Activated CD4-positive, alpha-beta T cell treated with anti-CD3 and anti-CD28 coated beads for 36 hours (primary cell): ENCODE measurements around the gene STRN3. TPM values are rescaled to one million over a fixed set of nuclear protein-coding genes. Genes with fewer than 3 reads are reported as not detected.
"Not testable (repeated sequence)": the region's sequence is repeated elsewhere in the genome, so short reads cannot be mapped to it uniquely, and the experiment has no call there.

ENCODE experiments used
- ATAC-seq: fragments of 200-7000 bp; cut with Tn5 transposase; one replicate; pipeline ENCODE4 v1.10.0; 2021; ENCODE audit warnings: mild to moderate bottlenecking, moderate library complexity
- CTCF ChIA-PET: fragments of 350-600 bp; sonication (Branson Sonifier 250); formaldehyde crosslinking; loops from one replicate; lab custom pipeline; 2021; ENCODE audit warnings: antibody characterized with exemption; lab: Charles Lee
- POLR2A ChIA-PET: fragments of 350-600 bp; sonication (Branson Sonifier 250); formaldehyde crosslinking; loops from one replicate; lab custom pipeline; 2021; ENCODE audit warnings: antibody characterized with exemption, inconsistent platforms; lab: Charles Lee
- DNase-seq: peaks from one replicate; pipeline ENCODE4 v3.0.0-alpha.2; 2020
- H3K27ac Mint-ChIP-seq: one replicate; pipeline ENCODE4 v1.8.0; 2021; ENCODE audit warnings: mixed read lengths
- H3K27me3 Mint-ChIP-seq: one replicate; pipeline ENCODE4 v1.8.0; 2021; ENCODE audit warnings: mixed read lengths
- H3K36me3 Mint-ChIP-seq: one replicate; pipeline ENCODE4 v1.8.0; 2021; ENCODE audit warnings: low read depth, mixed read lengths
- H3K4me1 Mint-ChIP-seq: one replicate; pipeline ENCODE4 v1.8.0; 2021; ENCODE audit warnings: mixed read lengths
- H3K4me3 Mint-ChIP-seq: one replicate; pipeline ENCODE4 v1.8.0; 2021; ENCODE audit warnings: mild to moderate bottlenecking, moderate library complexity, mixed read lengths
- H3K9me3 Mint-ChIP-seq: one replicate; pipeline ENCODE4 v1.8.0; 2021; ENCODE audit warnings: low read depth, mixed read lengths
- intact Hi-C, 2 experiments: fragments of 100-400 bp; cut with DNase I in 1 of 2; cut with micrococcal nuclease in 1 of 2; formaldehyde crosslinking; loops; one replicate each; pipeline versions ENCODE4 v1.14.2 to v1.15.1; 2022 to 2024; cut with DNase I, micrococcal nuclease
- total RNA-seq, 2 experiments: library from RNA; stranded (reverse); gene quantifications; one replicate each; pipeline ENCODE4 v1.2.3, GENCODE V29; 2021

The STRN3 gene
- total RNA-seq, 2 experiments from 2014 or later, result 17.9 to 22.5 TPM

GRCh38 chr14:30967364-30968098 is 58.6 kb downstream of the STRN3 start:
- CTCF ChIA-PET, result interaction anchor here (1.0 kb wide), 1 partner anchor 14 kb away, joined by 3 read pairs; no protein-coding TSS in a partner anchor
- intact Hi-C loops, result not testable (repeated sequence)
- H3K36me3 Mint-ChIP-seq, result peaks cover 31% of the 10 kb centered on the region

GRCh38 chr14:30966415-30967363 is 59.5 kb downstream of the STRN3 start:
- Mint-ChIP-seq H3K27ac (peak overlapping the region; percentile 55), H3K4me3 (no peak overlapping the region), H3K9me3 (peaks cover 13% of the 10 kb centered on the region), H3K36me3 (peaks cover 30% of the 10 kb centered on the region), H3K27me3 (no peaks in the 10 kb centered on the region), H3K4me1 (peaks cover 36% of the 10 kb centered on the region)
- no peak for DNase-seq
- no peak for ATAC-seq
- CTCF ChIA-PET, result interaction anchor here (0.5 kb wide), 1 partner anchor 320 kb away, joined by 3 read pairs; no protein-coding TSS in a partner anchor
- intact Hi-C loops, result no loop called here
- POLR2A ChIA-PET, result no interaction called here

More at GRCh38 chr14:30967364-30968098, 58.6 kb downstream of the STRN3 start:
- H3K4me3 Mint-ChIP-seq, H3K27me3 Mint-ChIP-seq, H3K27ac Mint-ChIP-seq, POLR2A ChIA-PET, DNase-seq, ATAC-seq: not testable (repeated sequence)
- Mint-ChIP-seq H3K9me3 (peaks cover 13% of the 10 kb centered on the region), H3K4me1 (peaks cover 39% of the 10 kb centered on the region)

- Mint-ChIP-seq H3K36me3 (peaks cover 30% of the 10 kb centered on the region), H3K9me3 (peaks cover 13% of the 10 kb centered on the region), H3K4me1 (peaks cover 34% of the 10 kb centered on the region)
- H3K27ac Mint-ChIP-seq, H3K27me3 Mint-ChIP-seq, POLR2A ChIA-PET, H3K4me3 Mint-ChIP-seq, DNase-seq, ATAC-seq, CTCF ChIA-PET, intact Hi-C loops: not testable (repeated sequence)
These were observed 60.3 kb downstream of the STRN3 start for GRCh38 chr14:30965861-30966260.

GRCh38 chr14:30962537-30962936 is 63.6 kb downstream of the STRN3 start:
- H3K27ac Mint-ChIP-seq, POLR2A ChIA-PET, H3K4me3 Mint-ChIP-seq, DNase-seq, ATAC-seq, H3K27me3 Mint-ChIP-seq, intact Hi-C loops: not testable (repeated sequence)
- H3K36me3 Mint-ChIP-seq, result peaks cover 38% of the 10 kb centered on the region
- H3K9me3 Mint-ChIP-seq, result peaks cover 15% of the 10 kb centered on the region
- CTCF ChIA-PET, result interaction anchor here (0.5 to 1.0 kb wide), 2 partner anchors 21 to 60 kb away, joined by 3 to 4 read pairs; no protein-coding TSS in a partner anchor
- peaks cover 45% of the 10 kb centered on the region for H3K4me1 Mint-ChIP-seq

GRCh38 chr14:30961330-30961729 is 64.8 kb downstream of the STRN3 start:
- no peak for ATAC-seq
- peaks cover 31% of the 10 kb centered on the region for H3K36me3 Mint-ChIP-seq
- peaks cover 10% of the 10 kb centered on the region for H3K9me3 Mint-ChIP-seq
- intact Hi-C loops, result no loop called here
- H3K4me1 Mint-ChIP-seq, result peaks cover 48% of the 10 kb centered on the region
- no peak for DNase-seq
- H3K27me3 Mint-ChIP-seq, result no peaks in the 10 kb centered on the region
- no peak overlapping the region for H3K4me3 Mint-ChIP-seq
- H3K27ac Mint-ChIP-seq, result no peak overlapping the region
- CTCF ChIA-PET, result no interaction called here
- POLR2A ChIA-PET, result no interaction called here

GRCh38 chr14:30960216-30960615 is 66.0 kb downstream of the STRN3 start:
- POLR2A ChIA-PET, result no interaction called here
- intact Hi-C loops, result no loop called here
- peak overlapping the region; percentile 51 for H3K27ac Mint-ChIP-seq
- H3K4me3 Mint-ChIP-seq, result no peak overlapping the region
- peaks cover 43% of the 10 kb centered on the region for H3K4me1 Mint-ChIP-seq
- H3K36me3 Mint-ChIP-seq, result peaks cover 22% of the 10 kb centered on the region
- peaks cover 5% of the 10 kb centered on the region for H3K9me3 Mint-ChIP-seq
- no peaks in the 10 kb centered on the region for H3K27me3 Mint-ChIP-seq
- CTCF ChIA-PET, result interaction anchor here (0.6 kb wide), 1 partner anchor 297 kb away, joined by 3 read pairs; no protein-coding TSS in a partner anchor
- ATAC-seq (peak; percentile 71), DNase-seq (no peak)

GRCh38 chr14:30958555-30959407 is 67.4 kb downstream of the STRN3 start:
- ChIA-PET POLR2A (no interaction called here), CTCF (interaction anchor here (1.0 to 1.2 kb wide), 2 partner anchors 20 to 124 kb away, joined by 3 to 4 read pairs; no protein-coding TSS in a partner anchor)
- Mint-ChIP-seq H3K27ac (no peak overlapping the region), H3K9me3 (peaks cover 2% of the 10 kb centered on the region), H3K4me3 (no peak overlapping the region), H3K4me1 (peaks cover 38% of the 10 kb centered on the region), H3K36me3 (peaks cover 20% of the 10 kb centered on the region), H3K27me3 (no peaks in the 10 kb centered on the region)
- ATAC-seq (no peak), DNase-seq (no peak)
- intact Hi-C loops, result no loop called here

- CTCF ChIA-PET, result interaction anchor here (0.7 to 1.2 kb wide), 3 partner anchors 12 to 125 kb away, joined by 3 to 4 read pairs (median 3); no protein-coding TSS in a partner anchor
- POLR2A ChIA-PET, result no interaction called here
- Mint-ChIP-seq H3K4me1 (peaks cover 34% of the 10 kb centered on the region), H3K36me3 (peaks cover 18% of the 10 kb centered on the region), H3K27ac (no peak overlapping the region), H3K9me3 (peaks cover 2% of the 10 kb centered on the region), H3K27me3 (no peaks in the 10 kb centered on the region), H3K4me3 (no peak overlapping the region)
- ATAC-seq, result no peak
- intact Hi-C loops, result no loop called here
- DNase-seq, result no peak
These were observed 68.3 kb downstream of the STRN3 start for GRCh38 chr14:30957813-30958370.

- Mint-ChIP-seq H3K9me3 (no peaks in the 10 kb centered on the region), H3K27ac (no peak overlapping the region), H3K4me1 (peaks cover 3% of the 10 kb centered on the region), H3K27me3 (no peaks in the 10 kb centered on the region), H3K36me3 (peaks cover 41% of the 10 kb centered on the region), H3K4me3 (no peak overlapping the region)
- CTCF ChIA-PET, result interaction anchor here (0.7 to 1.4 kb wide), 2 partner anchors 9 to 27 kb away, joined by 3 read pairs; no protein-coding TSS in a partner anchor
- no peak for DNase-seq
- intact Hi-C loops, result no loop called here
- POLR2A ChIA-PET, result no interaction called here
- ATAC-seq, result no peak
These were observed 76.5 kb downstream of the STRN3 start for GRCh38 chr14:30949651-30950050.

- intact Hi-C loops, result no loop called here
- ChIA-PET CTCF (interaction anchor here (0.6 kb wide), 1 partner anchor 286 kb away, joined by 5 read pairs; no protein-coding TSS in a partner anchor), POLR2A (no interaction called here)
- Mint-ChIP-seq H3K36me3 (peaks cover 30% of the 10 kb centered on the region), H3K27ac (no peak overlapping the region), H3K4me3 (no peak overlapping the region), H3K27me3 (no peaks in the 10 kb centered on the region), H3K4me1 (no peaks in the 10 kb centered on the region), H3K9me3 (no peaks in the 10 kb centered on the region)
- DNase-seq (no peak), ATAC-seq (no peak)
These were observed 82.5 kb downstream of the STRN3 start for GRCh38 chr14:30943694-30944093.
